GM12878 (cell line): ENCODE measurements around the gene TIMM17A. TPM values are rescaled to one million over a fixed set of nuclear protein-coding genes. Genes with fewer than 3 reads are reported as not detected.
A peak's percentile ranks its signal among the peaks of the same experiment; 100 is the strongest.

ENCODE experiments used
- ATF2 ChIP-seq: IDR thresholded peaks from 2 replicates; pipeline ENCODE4 v1.6.1; 2012; ENCODE audit warnings: low read length, inconsistent platforms
- BACH1 ChIP-seq: fragments of 450-650 bp; IDR thresholded peaks from 2 replicates; pipeline ENCODE4 v1.6.1; 2017; ENCODE audit warnings: mild to moderate bottlenecking, borderline replicate concordance
- BCLAF1 ChIP-seq: fragments of 450-650 bp; IDR thresholded peaks from 2 replicates; pipeline ENCODE4 v1.6.1; 2017; ENCODE audit warnings: antibody characterized with exemption, mild to moderate bottlenecking, moderate library complexity
- EGR1 ChIP-seq, 2 experiments: IDR thresholded peaks; 1 replicate in 1 of 2; 2 replicates in 1 of 2; pipeline ENCODE4 v1.6.1; 2011 to 2012; ENCODE audit warnings: low read depth in 2 of 2, low read length in 2 of 2, borderline replicate concordance in 1 of 2, mild to moderate bottlenecking in 1 of 2, moderate library complexity in 1 of 2
- FOXM1 ChIP-seq: IDR thresholded peaks from 2 replicates; pipeline ENCODE4 v1.6.1; 2012; ENCODE audit warnings: low read depth, mild to moderate bottlenecking, inconsistent platforms, low read length, moderate library complexity
- JUNB ChIP-seq: IDR thresholded peaks from 2 replicates; pipeline ENCODE4 v1.6.1; 2016; ENCODE audit warnings: antibody characterized with exemption, mild to moderate bottlenecking
- MEF2B ChIP-seq: fragments of 450-650 bp; IDR thresholded peaks from 2 replicates; pipeline ENCODE4 v1.6.1; 2018; ENCODE audit warnings: mild to moderate bottlenecking, moderate library complexity; ENCODE audit not compliant: partially characterized antibody, poor library complexity, severe bottlenecking
- MTA3 ChIP-seq: IDR thresholded peaks from 2 replicates; pipeline ENCODE4 v1.6.1; 2012; ENCODE audit warnings: low read length, inconsistent platforms, borderline replicate concordance
- NFIC ChIP-seq: IDR thresholded peaks from 2 replicates; pipeline ENCODE4 v1.6.1; 2012; ENCODE audit warnings: low read depth, mild to moderate bottlenecking, inconsistent platforms, low read length, moderate library complexity
- NFXL1 ChIP-seq: fragments of 450-650 bp; IDR thresholded peaks from 2 replicates; pipeline ENCODE4 v1.6.1; 2017; ENCODE audit warnings: antibody characterized with exemption, mild to moderate bottlenecking, borderline replicate concordance
- NKRF ChIP-seq: fragments of 450-650 bp; conservative IDR thresholded peaks from 2 replicates; pipeline ENCODE4 v1.6.1; 2017; ENCODE audit warnings: mild to moderate bottlenecking, moderate library complexity
- NR2C2 ChIP-seq: IDR thresholded peaks from 2 replicates; pipeline ENCODE4 v1.6.1; 2011; ENCODE audit warnings: borderline replicate concordance, low read depth; ENCODE audit not compliant: control insufficient read depth, insufficient read length
- PAX8 ChIP-seq: fragments of 450-650 bp; IDR thresholded peaks from 2 replicates; pipeline ENCODE4 v1.6.1; 2017; ENCODE audit warnings: mild to moderate bottlenecking, moderate library complexity
- PBX3 ChIP-seq: IDR thresholded peaks from 2 replicates; pipeline ENCODE4 v1.6.1; 2011; ENCODE audit warnings: mild to moderate bottlenecking, low read depth, low read length, moderate library complexity; ENCODE audit not compliant: insufficient replicate concordance
- PML ChIP-seq: IDR thresholded peaks from 2 replicates; pipeline ENCODE4 v1.6.1; 2012; ENCODE audit warnings: low read length, inconsistent platforms
- RELA ChIP-seq: fragments of 450-650 bp; IDR thresholded peaks from 2 replicates; pipeline ENCODE4 v1.8.0; 2014; ENCODE audit warnings: borderline replicate concordance; ENCODE audit not compliant: partially characterized antibody
- RELB ChIP-seq: fragments of 450-650 bp; IDR thresholded peaks from 2 replicates; pipeline ENCODE4 v1.6.1; 2017; ENCODE audit warnings: low read depth, mild to moderate bottlenecking, moderate library complexity
- RFX5 ChIP-seq: IDR thresholded peaks from 2 replicates; pipeline ENCODE4 v1.6.1; 2011; ENCODE audit warnings: low read depth, low read length, improper control_type of control experiment
- RUNX3 ChIP-seq: IDR thresholded peaks from 2 replicates; pipeline ENCODE4 v1.6.1; 2012; ENCODE audit warnings: low read length, inconsistent platforms
- SIN3A ChIP-seq: IDR thresholded peaks from 2 replicates; pipeline ENCODE4 v1.6.1; 2012; ENCODE audit warnings: low read depth, low read length, improper control_type of control experiment
- ZSCAN29 ChIP-seq: fragments of 450-650 bp; IDR thresholded peaks from 2 replicates; pipeline ENCODE4 v1.6.1; 2017; ENCODE audit warnings: mild to moderate bottlenecking, moderate library complexity
- polyA plus RNA-seq, 11 experiments: library from polyadenylated mRNA; depleted of rRNA in 4 of 11; unstranded in 6 of 11; stranded (reverse) in 5 of 11; fragments of >200 nt; fragmentation: Nextera tagmentation in 4 of 11; fragmentation: Illumina TruSeq in 1 of 11; extraction: Ambion mirVana in 4 of 11; extraction: Trizol in 1 of 11; gene quantifications; 1 replicate in 1 of 11; 2 replicates in 10 of 11; pipeline versions ENCODE4 v1.2.1 to v1.2.3, GENCODE V29; 2011 to 2016; ENCODE audit warnings: inconsistent platforms in 2 of 11, missing spikeins in 2 of 11, low read depth in 1 of 11
- total RNA-seq, 4 experiments: library from RNA; depleted of rRNA in 3 of 4; stranded (reverse); fragments of >200 nt in 3 of 4; fragmentation: Illumina TruSeq in 1 of 4; extraction: Trizol in 1 of 4; gene quantifications; 2 replicates each; pipeline versions ENCODE4 v1.2.1 to v1.2.3, GENCODE V29; 2013 to 2021

Gene TIMM17A
- total and polyA plus RNA-seq, 10 of the 15 experiments (the other 5 are each of a cell fraction or from before 2014, with no cell fraction given) = 68.6 to 357 (median 92.4) TPM

- TF ChIP-seq NFXL1 = no peak
- TF ChIP-seq RUNX3 = peak; percentile 92
- TF ChIP-seq BCLAF1 = no peak
- TF ChIP-seq ZSCAN29 = no peak
- TF ChIP-seq NKRF = no peak; the same call in 1 of the 2 replicates
- peak; percentile 93 for TF ChIP-seq BACH1
- no peak for TF ChIP-seq NR2C2
- TF ChIP-seq NFIC = no peak
- TF ChIP-seq RFX5 = peak; percentile 76
- TF ChIP-seq ATF2 = no peak
- TF ChIP-seq PAX8 = no peak
- TF ChIP-seq RELA = peak; percentile 23
- peak; percentile 63; the same call in 1 of the 2 replicates for TF ChIP-seq SIN3A
- no peak for TF ChIP-seq MTA3
- TF ChIP-seq FOXM1 = no peak
- peak; percentile 23 for TF ChIP-seq MEF2B
- peak; percentile 98 for TF ChIP-seq RELB
- no peak for TF ChIP-seq PBX3
- TF ChIP-seq EGR1 (IDR thresholded peaks at IDR 0.05; ENCODE audit: borderline replicate concordance in 1 of 2, low read depth in 2 of 2, low read length in 2 of 2) = peak in 1 of 2 experiments; percentile 95; a peak in 2 of 3 replicates
- TF ChIP-seq JUNB = no peak
- peak; percentile 94 for TF ChIP-seq PML
Measured at GRCh38 chr1:201955009-201955728, at the start of gene TIMM17A (continued).
